PC-9 (cell line): ENCODE data around the gene ST8SIA6.

Experiments used
- EZH2 ChIP-seq: fragments of 200-600 bp; sonication (generic); IDR thresholded peaks from 2 replicates; pipeline ENCODE4 v1.8.0; 2017; ENCODE audit warnings: antibody characterized with exemption, low read depth
- TF ChIP-seq, protein P1 (sequence below): fragments of 200-600 bp; sonication (generic); conservative IDR thresholded peaks from 2 replicates; pipeline ENCODE4 v1.6.1; 2017; ENCODE audit warnings: mixed run types, antibody characterized with exemption, mild to moderate bottlenecking, moderate library complexity

DNA sequence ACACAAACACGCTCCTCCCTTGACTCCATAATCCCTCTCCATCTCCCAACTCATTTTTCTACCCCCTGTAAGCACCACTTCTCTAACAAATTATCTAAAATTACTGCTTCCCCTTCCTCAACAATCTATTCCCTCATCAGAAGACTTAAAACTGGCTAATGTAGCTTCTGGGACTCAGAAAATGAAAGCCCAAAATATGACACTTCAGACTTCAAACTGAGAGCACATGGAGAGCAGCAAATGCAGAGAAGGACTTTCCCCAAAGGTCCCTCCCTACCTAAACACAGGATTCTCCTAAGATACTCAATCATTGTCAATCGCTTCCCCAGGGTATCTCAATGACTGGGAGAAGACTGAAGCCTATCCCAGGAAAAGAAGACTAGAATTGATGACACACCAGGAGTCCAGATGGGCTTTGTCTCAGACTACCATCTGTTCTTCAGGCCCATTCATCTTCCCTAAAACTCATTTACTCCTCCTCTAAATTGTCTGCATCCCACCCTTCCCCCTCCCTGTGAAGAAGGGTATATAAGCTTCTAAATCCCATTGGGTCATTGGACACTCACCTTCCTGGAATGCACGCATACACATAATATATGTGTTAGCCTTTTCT is 39.2 kb downstream of the ST8SIA6 start:
- TF ChIP-seq, protein P1, sequence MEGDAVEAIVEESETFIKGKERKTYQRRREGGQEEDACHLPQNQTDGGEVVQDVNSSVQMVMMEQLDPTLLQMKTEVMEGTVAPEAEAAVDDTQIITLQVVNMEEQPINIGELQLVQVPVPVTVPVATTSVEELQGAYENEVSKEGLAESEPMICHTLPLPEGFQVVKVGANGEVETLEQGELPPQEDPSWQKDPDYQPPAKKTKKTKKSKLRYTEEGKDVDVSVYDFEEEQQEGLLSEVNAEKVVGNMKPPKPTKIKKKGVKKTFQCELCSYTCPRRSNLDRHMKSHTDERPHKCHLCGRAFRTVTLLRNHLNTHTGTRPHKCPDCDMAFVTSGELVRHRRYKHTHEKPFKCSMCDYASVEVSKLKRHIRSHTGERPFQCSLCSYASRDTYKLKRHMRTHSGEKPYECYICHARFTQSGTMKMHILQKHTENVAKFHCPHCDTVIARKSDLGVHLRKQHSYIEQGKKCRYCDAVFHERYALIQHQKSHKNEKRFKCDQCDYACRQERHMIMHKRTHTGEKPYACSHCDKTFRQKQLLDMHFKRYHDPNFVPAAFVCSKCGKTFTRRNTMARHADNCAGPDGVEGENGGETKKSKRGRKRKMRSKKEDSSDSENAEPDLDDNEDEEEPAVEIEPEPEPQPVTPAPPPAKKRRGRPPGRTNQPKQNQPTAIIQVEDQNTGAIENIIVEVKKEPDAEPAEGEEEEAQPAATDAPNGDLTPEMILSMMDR = no peak
- no peak for TF ChIP-seq EZH2
